22Rv1 (cell line): ENCODE results near the gene ABTB2.

Source experiments
- ZFX ChIP-seq: fragments of 450-650 bp; IDR thresholded peaks from 2 replicates; pipeline ENCODE4 v1.6.1; 2017; ENCODE audit warnings: antibody characterized with exemption, borderline replicate concordance
- TF ChIP-seq, protein P1 (sequence below): fragments of 450-650 bp; IDR thresholded peaks from 2 replicates; pipeline ENCODE4 v1.5.1; 2017; ENCODE audit warnings: mild to moderate bottlenecking

DNA sequence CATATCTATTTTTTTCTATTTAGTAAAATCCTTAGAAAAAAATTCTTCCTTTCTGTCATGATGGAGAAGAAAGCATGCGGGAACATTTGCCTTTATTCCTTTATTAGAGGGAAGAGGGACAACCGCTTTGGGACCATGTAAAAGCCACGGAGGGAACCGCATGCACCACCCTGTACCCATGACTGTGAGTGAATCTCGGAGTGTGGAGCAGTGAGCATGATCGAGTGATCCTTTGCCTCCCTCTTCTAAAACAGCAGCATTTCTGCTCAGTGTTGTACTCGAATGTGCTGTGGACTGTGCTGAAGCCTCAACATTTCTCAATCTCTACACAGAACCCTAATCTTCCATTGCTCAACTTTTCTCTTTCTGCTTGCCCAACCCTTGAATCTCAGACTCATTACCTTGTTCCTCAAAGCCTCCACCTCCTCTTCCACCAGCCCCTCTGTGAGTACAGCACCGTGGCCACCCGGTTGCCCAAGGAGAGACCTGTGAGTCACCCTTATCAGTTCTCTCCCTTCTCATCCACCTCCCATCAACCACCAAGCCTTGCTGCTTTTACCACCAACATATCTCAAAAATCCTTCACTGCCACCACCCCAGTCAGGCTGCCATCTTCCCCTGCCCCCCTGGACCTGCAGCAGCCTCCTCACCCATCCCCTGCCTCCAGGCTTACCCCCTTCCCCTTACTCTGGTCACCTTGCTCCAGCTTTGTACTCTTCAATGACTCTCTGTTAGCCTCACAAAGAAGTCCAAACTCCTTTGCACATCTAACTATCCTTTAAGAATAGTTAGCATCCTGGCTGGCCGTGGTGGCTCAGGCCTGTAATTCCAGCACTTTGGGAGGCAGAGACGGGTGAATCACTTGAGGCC is 149.3 kb downstream of the ABTB2 start:
- TF ChIP-seq, protein P1, sequence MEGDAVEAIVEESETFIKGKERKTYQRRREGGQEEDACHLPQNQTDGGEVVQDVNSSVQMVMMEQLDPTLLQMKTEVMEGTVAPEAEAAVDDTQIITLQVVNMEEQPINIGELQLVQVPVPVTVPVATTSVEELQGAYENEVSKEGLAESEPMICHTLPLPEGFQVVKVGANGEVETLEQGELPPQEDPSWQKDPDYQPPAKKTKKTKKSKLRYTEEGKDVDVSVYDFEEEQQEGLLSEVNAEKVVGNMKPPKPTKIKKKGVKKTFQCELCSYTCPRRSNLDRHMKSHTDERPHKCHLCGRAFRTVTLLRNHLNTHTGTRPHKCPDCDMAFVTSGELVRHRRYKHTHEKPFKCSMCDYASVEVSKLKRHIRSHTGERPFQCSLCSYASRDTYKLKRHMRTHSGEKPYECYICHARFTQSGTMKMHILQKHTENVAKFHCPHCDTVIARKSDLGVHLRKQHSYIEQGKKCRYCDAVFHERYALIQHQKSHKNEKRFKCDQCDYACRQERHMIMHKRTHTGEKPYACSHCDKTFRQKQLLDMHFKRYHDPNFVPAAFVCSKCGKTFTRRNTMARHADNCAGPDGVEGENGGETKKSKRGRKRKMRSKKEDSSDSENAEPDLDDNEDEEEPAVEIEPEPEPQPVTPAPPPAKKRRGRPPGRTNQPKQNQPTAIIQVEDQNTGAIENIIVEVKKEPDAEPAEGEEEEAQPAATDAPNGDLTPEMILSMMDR: no peak
- TF ChIP-seq ZFX: no peak
